ENCODE data around the gene SPDYE6. TPM values are rescaled to one million over a fixed set of nuclear protein-coding genes. Genes with fewer than 3 reads are reported as not detected.
"Not testable (repeated sequence)": the region's sequence is repeated elsewhere in the genome, so short reads cannot be mapped to it uniquely, and the experiment has no call there.

SPDYE6 gene
- total RNA-seq, 2 donors from 2014 or later, result not detected

DNA sequence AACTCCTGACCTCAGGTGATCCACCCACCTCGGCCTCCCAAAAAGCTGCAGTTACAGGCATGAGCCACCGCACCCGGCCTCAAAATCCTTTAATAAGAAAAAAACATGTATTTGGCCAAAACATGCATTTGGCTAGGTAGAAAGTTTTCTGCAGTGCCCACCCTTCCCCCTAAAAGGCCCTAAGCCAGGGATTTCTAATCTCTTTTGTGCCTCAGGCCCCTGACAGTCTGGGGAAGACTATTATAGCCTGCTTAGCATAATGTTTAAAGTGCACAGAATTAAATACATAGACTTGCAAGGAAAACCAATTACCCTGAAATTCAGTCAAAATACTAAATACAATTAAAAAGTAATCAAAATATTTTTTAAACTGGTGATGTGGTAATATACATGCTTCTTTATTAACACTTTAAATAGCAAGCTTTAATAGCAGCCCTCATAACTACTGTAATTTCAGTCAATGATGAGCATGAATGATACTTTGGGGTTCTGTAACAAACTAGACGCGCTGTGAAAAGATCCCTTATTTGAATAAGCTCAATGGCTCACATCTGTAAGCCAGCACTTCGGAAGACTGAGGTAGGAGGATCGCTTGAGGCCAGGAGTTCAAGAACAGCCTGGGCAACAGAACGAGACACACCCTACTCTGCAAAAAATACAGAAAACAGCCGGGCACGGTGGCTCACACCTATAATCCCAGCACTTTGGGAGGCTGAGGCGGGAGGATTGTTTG lies 29.9 kb downstream of the SPDYE6 start:
- H3K27me3 ChIP-seq, result no peaks in the 10 kb centered on the region
- TF ChIP-seq, protein P1, sequence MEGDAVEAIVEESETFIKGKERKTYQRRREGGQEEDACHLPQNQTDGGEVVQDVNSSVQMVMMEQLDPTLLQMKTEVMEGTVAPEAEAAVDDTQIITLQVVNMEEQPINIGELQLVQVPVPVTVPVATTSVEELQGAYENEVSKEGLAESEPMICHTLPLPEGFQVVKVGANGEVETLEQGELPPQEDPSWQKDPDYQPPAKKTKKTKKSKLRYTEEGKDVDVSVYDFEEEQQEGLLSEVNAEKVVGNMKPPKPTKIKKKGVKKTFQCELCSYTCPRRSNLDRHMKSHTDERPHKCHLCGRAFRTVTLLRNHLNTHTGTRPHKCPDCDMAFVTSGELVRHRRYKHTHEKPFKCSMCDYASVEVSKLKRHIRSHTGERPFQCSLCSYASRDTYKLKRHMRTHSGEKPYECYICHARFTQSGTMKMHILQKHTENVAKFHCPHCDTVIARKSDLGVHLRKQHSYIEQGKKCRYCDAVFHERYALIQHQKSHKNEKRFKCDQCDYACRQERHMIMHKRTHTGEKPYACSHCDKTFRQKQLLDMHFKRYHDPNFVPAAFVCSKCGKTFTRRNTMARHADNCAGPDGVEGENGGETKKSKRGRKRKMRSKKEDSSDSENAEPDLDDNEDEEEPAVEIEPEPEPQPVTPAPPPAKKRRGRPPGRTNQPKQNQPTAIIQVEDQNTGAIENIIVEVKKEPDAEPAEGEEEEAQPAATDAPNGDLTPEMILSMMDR (IDR thresholded peaks at IDR 0.05), result no peak

DNA sequence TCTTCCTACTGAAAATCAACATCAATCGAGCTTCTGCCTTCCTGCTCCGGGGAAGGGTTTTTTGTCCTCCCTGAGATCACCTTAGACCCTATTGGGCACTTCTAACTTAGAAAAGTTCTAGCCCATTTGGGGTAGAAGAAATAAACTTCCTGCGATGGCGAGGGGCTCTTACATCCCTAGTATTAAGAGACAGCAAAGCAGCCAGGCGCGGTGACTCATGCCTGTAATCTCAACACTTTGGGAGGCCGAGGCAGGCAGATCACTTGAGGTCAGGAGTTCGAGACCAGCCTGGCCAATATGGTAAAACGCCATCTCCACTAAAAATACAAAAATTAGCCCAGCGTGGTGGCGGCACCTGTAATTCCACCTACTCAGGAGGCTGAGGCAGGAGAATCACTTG lies 31.1 kb downstream of the SPDYE6 start:
- H3K36me3 ChIP-seq; H3K27ac ChIP-seq; H3K4me3 ChIP-seq; H3K27me3 ChIP-seq; DNase-seq (ENCODE audit: low spot score); H3K9me3 ChIP-seq; H3K4me1 ChIP-seq: not testable (repeated sequence)

More for the DNA sequence above, 29.9 kb downstream of the SPDYE6 start:
- no peak for DNase-seq (ENCODE audit: low spot score)
- Histone ChIP-seq H3K9me3 (no peaks in the 10 kb centered on the region), H3K36me3 (no peaks in the 10 kb centered on the region), H3K4me3 (no peak overlapping the region), H3K27ac (no peak overlapping the region), H3K4me1 (peaks cover 0 to 10% of the 10 kb centered on the region in 2 donors)

DNA sequence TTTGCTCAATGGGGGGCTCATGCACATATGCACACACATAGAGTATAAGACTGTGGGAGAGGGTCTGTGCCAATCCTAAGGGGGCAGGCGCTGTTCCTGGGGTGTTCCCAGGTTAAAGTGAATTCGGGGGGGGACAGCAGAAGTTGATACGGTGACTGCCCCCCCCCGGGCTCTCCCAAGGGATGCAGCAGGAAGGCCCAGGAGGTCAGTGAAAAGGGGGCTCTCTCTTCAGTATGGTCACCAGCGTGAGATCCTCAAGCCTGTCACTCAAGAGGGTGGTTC lies 32.4 kb downstream of the SPDYE6 start:
- TF ChIP-seq, protein P1 (IDR thresholded peaks at IDR 0.05), result no peak
- Histone ChIP-seq H3K4me3 (no peak overlapping the region), H3K27ac (no peak overlapping the region), H3K4me1 (peaks cover 0 to 10% of the 10 kb centered on the region in 2 donors), H3K9me3 (no peaks in the 10 kb centered on the region), H3K36me3 (no peaks in the 10 kb centered on the region), H3K27me3 (no peaks in the 10 kb centered on the region)
- no peak for DNase-seq (ENCODE audit: low spot score)

DNA sequence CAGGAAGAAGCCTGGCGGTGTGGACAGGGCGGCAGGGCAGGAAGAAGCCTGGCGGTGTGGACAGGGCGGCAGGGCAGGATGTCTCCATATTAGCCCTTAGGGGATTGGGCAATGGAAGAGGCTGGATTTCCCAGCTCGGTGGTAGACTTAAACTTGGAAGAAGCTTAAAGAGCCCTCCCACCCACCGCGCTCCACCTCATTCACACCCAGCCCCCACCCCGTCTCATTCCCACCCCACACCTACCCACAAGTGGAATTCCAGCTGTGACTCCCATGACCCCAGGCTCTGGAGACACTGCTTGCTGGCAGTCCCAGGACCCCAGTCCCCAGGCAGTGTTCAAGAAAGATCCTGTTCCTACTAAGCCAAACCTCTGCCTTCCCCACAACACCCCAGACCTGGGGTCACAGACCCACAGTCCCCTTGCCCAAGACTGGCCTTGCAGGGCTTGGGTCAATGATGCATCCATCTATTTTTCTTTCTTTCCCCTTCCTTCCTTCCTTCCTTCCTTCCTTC lies 34.0 kb downstream of the SPDYE6 start:
- no peaks in the 10 kb centered on the region for H3K9me3 ChIP-seq
- H3K27ac ChIP-seq, result no peak overlapping the region
- no peak for DNase-seq (ENCODE audit: low spot score)
- TF ChIP-seq, protein P1 (IDR thresholded peaks at IDR 0.05), result no peak
- H3K27me3 ChIP-seq, result no peaks in the 10 kb centered on the region
- H3K36me3 ChIP-seq, result no peaks in the 10 kb centered on the region
- peaks cover 0 to 10% of the 10 kb centered on the region in 2 donors for H3K4me1 ChIP-seq
- H3K4me3 ChIP-seq, result no peak overlapping the region

DNA sequence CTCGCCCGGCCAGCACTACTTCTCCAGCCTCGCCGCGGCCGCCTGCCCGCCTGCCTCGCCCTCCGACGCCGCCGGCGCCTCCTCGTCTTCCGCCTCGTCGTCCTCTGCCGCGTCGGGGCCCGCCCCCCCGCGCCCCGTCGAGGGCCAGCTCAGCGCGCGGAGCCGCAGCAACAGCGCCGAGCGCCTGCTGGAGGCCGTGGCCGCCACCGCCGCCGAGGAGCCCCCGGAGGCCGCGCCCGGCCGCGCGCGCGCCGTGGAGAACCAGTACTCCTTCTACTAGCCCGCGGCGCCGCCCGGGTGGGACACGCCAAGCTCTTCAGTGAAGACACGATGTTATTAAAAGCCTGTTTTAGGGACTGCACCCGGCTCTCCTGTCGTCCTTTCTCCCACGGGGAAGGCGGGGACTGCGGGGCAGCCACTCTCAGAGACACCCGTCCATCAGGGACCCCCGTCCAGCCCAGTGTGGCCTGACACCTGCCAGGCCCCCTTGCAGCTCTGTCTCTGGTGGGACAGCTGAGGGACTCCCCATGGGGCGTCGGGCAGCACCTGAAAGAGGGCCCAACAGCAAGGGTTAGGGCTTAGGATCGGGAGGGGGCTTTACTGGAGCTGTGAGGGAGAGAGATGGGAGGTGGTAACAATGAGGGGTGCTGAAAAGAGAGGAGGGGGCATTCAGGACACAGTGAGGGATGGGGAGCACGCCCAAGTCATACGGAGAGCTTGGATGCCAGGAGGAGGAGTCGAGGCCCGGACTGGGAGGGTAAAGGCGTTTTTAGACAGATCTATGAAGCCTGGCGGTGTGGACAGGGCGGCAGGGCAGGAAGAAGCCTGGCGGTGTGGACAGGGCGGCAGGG lies 34.7 kb downstream of the SPDYE6 start:
- TF ChIP-seq, protein P1 (IDR thresholded peaks at IDR 0.05), result no peak
- Histone ChIP-seq H3K4me3 (peak overlapping the region in 1 of 2 donors; percentile 21), H3K27me3 (no peaks in the 10 kb centered on the region)

More for the DNA sequence above, 34.7 kb downstream of the SPDYE6 start:
- Histone ChIP-seq H3K9me3 (no peaks in the 10 kb centered on the region), H3K4me1 (peaks cover 0 to 10% of the 10 kb centered on the region in 2 donors), H3K36me3 (no peaks in the 10 kb centered on the region), H3K27ac (no peak overlapping the region)
- no peak for DNase-seq (ENCODE audit: low spot score)
